Left ventricle myocardium inferior (tissue), 1 donor: ENCODE measurements around the gene PTPRG. TPM values are rescaled to one million over a fixed set of nuclear protein-coding genes. Genes with fewer than 3 reads are reported as not detected.
A peak's percentile ranks its signal among the peaks of the same experiment; 100 is the strongest.

Source experiments
- DNase-seq: peaks from one replicate; pipeline ENCODE4 v3.0.0-alpha.2; 2020
- H3K27ac ChIP-seq: fragments of 200-600 bp; replicated peaks from 2 replicates; pipeline ENCODE4 v1.8.0; 2021
- H3K27me3 ChIP-seq: fragments of 200-600 bp; 2 replicates; pipeline ENCODE4 v1.8.0; 2021; ENCODE audit warnings: low read depth
- H3K36me3 ChIP-seq: fragments of 200-600 bp; 2 replicates; pipeline ENCODE4 v1.8.0; 2021
- H3K4me1 ChIP-seq: fragments of 200-600 bp; 2 replicates; pipeline ENCODE4 v1.8.0; 2021
- H3K4me3 ChIP-seq: fragments of 200-600 bp; 2 replicates; pipeline ENCODE4 v1.8.0; 2021; ENCODE audit warnings: mild to moderate bottlenecking, moderate library complexity
- H3K9me3 ChIP-seq: fragments of 200-600 bp; replicated peaks from 2 replicates; pipeline ENCODE4 v1.8.0; 2021
- CTCF ChIP-seq: fragments of 200-600 bp; IDR thresholded peaks from 2 replicates; pipeline ENCODE4 v1.8.0; 2021; ENCODE audit warnings: antibody characterized with exemption, mild to moderate bottlenecking, borderline replicate concordance
- intact Hi-C: fragments of 100-400 bp; cut with micrococcal nuclease; formaldehyde crosslinking; loops from one replicate; pipeline ENCODE4 v1.11.0; 2022
- total RNA-seq: library from RNA; stranded (reverse); fragmentation: NEBNext Ultra II Directional; extraction: Animal tissue kit (Norgen Biotek cat#: 25700); gene quantifications from one replicate; pipeline ENCODE4 v1.2.1, GENCODE V29; 2021
- donor health status: DM: no; HTN: yes; CAD: no; lungs with severe emphysema.

Gene PTPRG
- total RNA-seq, 1 donor from 2014 or later, result 29.6 TPM

GRCh38 chr3:61783993-61784718 is 222.8 kb downstream of the PTPRG start:
- DNase-seq, result no peak
- intact Hi-C loops, result no loop called here
- TF ChIP-seq CTCF, result no peak
- Histone ChIP-seq H3K27ac (no peak overlapping the region), H3K4me3 (no peak overlapping the region), H3K4me1 (peaks cover 46% of the 10 kb centered on the region), H3K9me3 (no peaks in the 10 kb centered on the region), H3K36me3 (no peaks in the 10 kb centered on the region), H3K27me3 (no peaks in the 10 kb centered on the region)

- no peak for TF ChIP-seq CTCF
- H3K27ac ChIP-seq, result no peak overlapping the region
- no peak overlapping the region for H3K4me3 ChIP-seq
- intact Hi-C loops, result no loop called here
- no peaks in the 10 kb centered on the region for H3K36me3 ChIP-seq
- no peak for DNase-seq
- peaks cover 44% of the 10 kb centered on the region for H3K4me1 ChIP-seq
- H3K9me3 ChIP-seq, result no peaks in the 10 kb centered on the region
- no peaks in the 10 kb centered on the region for H3K27me3 ChIP-seq
These were observed 227.5 kb downstream of the PTPRG start for GRCh38 chr3:61788623-61789507.

GRCh38 chr3:61789861-61790260 is 228.5 kb downstream of the PTPRG start:
- H3K27me3 ChIP-seq, result no peaks in the 10 kb centered on the region
- H3K27ac ChIP-seq, result no peak overlapping the region
- no peak for TF ChIP-seq CTCF
- DNase-seq, result no peak
- no peak overlapping the region for H3K4me3 ChIP-seq
- intact Hi-C loops, result no loop called here
- peaks cover 38% of the 10 kb centered on the region for H3K4me1 ChIP-seq
- no peaks in the 10 kb centered on the region for H3K9me3 ChIP-seq
- no peaks in the 10 kb centered on the region for H3K36me3 ChIP-seq

- intact Hi-C loops, result no loop called here
- DNase-seq, result no peak
- no peak for TF ChIP-seq CTCF
These were observed 229.0 kb downstream of the PTPRG start for GRCh38 chr3:61790411-61790810.

GRCh38 chr3:61793056-61793455 is 231.7 kb downstream of the PTPRG start:
- Histone ChIP-seq H3K4me3 (no peak overlapping the region), H3K9me3 (no peaks in the 10 kb centered on the region), H3K27me3 (no peaks in the 10 kb centered on the region), H3K36me3 (no peaks in the 10 kb centered on the region), H3K27ac (peak overlapping the region; percentile 13), H3K4me1 (peaks cover 51% of the 10 kb centered on the region)
- intact Hi-C loops, result no loop called here
- no peak for DNase-seq
- TF ChIP-seq CTCF, result no peak

More at GRCh38 chr3:61790411-61790810, 229.0 kb downstream of the PTPRG start:
- no peak overlapping the region for H3K4me3 ChIP-seq
- no peak overlapping the region for H3K27ac ChIP-seq
- no peaks in the 10 kb centered on the region for H3K27me3 ChIP-seq
- H3K9me3 ChIP-seq, result no peaks in the 10 kb centered on the region
- H3K4me1 ChIP-seq, result peaks cover 38% of the 10 kb centered on the region
- H3K36me3 ChIP-seq, result no peaks in the 10 kb centered on the region
